ENCODE results near the gene TFCP2L1.

The TFCP2L1 gene

DNA sequence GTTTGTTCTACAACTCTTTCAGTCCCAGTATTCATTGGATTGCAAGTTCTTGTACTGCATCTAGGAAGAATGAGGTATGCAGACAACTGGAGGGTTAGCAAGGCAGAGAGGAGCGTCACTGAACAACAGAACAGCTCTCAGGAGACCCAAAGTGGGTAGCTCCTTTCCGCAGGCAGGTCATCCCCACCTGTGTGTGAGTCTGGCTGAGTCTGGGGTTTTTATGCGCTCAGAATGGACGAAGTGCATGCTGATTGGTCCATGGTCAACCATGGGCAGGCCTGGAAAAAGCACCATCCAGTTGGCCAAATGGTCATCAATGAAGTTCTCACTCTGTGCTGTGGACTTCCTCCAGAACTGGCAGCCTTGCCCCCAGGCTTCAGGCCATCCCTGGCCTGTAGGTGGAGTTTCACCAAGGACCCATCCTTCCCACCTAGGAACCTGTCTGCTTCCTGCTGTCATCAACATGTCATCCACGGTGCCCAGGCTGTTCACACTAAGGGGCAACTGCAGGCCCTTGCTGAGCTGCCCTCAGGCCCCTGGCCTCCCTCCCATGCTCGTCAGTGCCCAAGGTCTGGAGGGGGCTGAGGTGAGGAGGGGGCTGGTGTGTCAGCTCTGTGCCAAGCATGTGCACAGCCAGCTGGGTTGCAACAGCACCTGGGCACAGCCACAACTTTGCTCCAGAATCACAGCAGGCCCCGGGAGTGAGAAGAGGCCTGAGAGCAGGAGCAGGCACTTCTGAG lies 11.1 kb upstream of the TFCP2L1 start:
- no peak for DNase-seq (ENCODE audit: low read depth)
- no peak overlapping the region for H3K4me3 ChIP-seq (replicated peaks; ENCODE audit: low read depth, low read length)
- no peak for TF ChIP-seq CTCF (IDR thresholded peaks at IDR 0.05; ENCODE audit: low read length, missing control alignments)

- TF ChIP-seq CTCF (IDR thresholded peaks at IDR 0.05; ENCODE audit: low read length, missing control alignments), result no peak
- no peak overlapping the region for H3K4me3 ChIP-seq (replicated peaks; ENCODE audit: low read depth, low read length)
- no peak for DNase-seq (ENCODE audit: low read depth)
Measured at GRCh38 chr2:121294881-121295840, 10.2 kb upstream of the TFCP2L1 start.

GRCh38 chr2:121293450-121294325 lies 8.7 kb upstream of the TFCP2L1 start:
- no peak for DNase-seq (ENCODE audit: low read depth)
- H3K4me3 ChIP-seq (replicated peaks; ENCODE audit: low read depth, low read length), result no peak overlapping the region
- no peak for TF ChIP-seq CTCF (IDR thresholded peaks at IDR 0.05; ENCODE audit: low read length, missing control alignments)

GRCh38 chr2:121291251-121291580 lies 6.2 kb upstream of the TFCP2L1 start:
- no peak for TF ChIP-seq CTCF (IDR thresholded peaks at IDR 0.05; ENCODE audit: low read length, missing control alignments)
- H3K4me3 ChIP-seq (replicated peaks; ENCODE audit: low read depth, low read length), result no peak overlapping the region

GRCh38 chr2:121289271-121289670 lies 4.3 kb upstream of the TFCP2L1 start:
- H3K4me3 ChIP-seq (replicated peaks; ENCODE audit: low read depth, low read length), result no peak overlapping the region
- TF ChIP-seq CTCF (IDR thresholded peaks at IDR 0.05; ENCODE audit: low read length, missing control alignments), result no peak
- DNase-seq (ENCODE audit: low read depth), result no peak

More at GRCh38 chr2:121291251-121291580, 6.2 kb upstream of the TFCP2L1 start:
- DNase-seq (ENCODE audit: low read depth), result no peak

DNA sequence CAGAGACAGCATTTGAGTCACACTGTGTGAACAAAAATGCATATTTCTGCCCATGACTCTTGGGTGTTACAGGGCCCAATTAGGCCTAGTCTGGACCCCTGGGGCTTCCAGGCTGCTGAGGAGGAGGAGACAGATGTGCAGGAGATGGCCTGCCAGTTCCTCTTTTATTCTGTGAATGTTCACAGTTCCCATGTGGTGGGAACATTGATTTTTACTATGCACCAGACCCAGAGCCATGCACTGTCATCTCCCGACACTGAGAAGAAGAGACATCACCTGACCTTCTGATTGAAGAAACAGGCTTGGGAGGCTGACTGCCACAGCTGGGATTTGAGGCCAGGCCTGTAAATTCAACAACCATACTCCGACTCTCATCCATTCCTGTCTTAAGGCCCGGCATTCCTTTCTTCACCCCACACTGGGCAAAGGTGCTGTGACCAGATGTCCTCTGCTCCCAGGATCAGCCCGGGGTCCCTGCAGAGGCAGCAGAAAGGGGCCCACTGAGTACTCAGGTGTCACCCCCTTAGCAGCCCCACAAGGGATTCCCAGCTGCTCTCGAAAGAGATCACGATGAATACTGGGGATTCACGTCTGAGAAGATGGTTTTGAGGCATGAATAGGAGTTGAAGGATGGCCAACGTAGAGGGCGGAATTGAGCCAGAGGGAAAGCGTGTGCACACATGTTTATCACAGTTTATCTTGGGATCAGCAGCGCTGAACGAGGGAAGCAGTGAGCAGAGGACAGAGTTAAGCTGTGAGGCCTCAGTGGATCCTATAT lies 3.6 kb upstream of the TFCP2L1 start:
- DNase-seq (ENCODE audit: low read depth), result no peak
- no peak for TF ChIP-seq CTCF (IDR thresholded peaks at IDR 0.05; ENCODE audit: low read length, missing control alignments)
- no peak overlapping the region for H3K4me3 ChIP-seq (replicated peaks; ENCODE audit: low read depth, low read length)
